CD4-positive, alpha-beta T cell treated with Interleukin-12 subunit alpha and Interleukin-12 subunit beta, for 1 hour (primary cell): ENCODE results near the gene ZKSCAN8.

Experiments
- DNase-seq: peaks from one replicate; pipeline ENCODE4 v3.0.0-alpha.2; 2020

ZKSCAN8 gene

GRCh38 chr6:28140616-28141015, 1.1 kb upstream of the ZKSCAN8 start:
- DNase-seq, result no peak

GRCh38 chr6:28142446-28142845, 763 bp downstream of the ZKSCAN8 start:
- no peak for DNase-seq

- no peak for DNase-seq
Measured at GRCh38 chr6:28145231-28145630, 3.5 kb downstream of the ZKSCAN8 start.

GRCh38 chr6:28152531-28152930, 10.8 kb downstream of the ZKSCAN8 start:
- DNase-seq, result no peak

- DNase-seq, result no peak
Measured at GRCh38 chr6:28153546-28153945, 11.9 kb downstream of the ZKSCAN8 start.

- DNase-seq, result no peak
Measured at GRCh38 chr6:28154357-28154756, 12.7 kb downstream of the ZKSCAN8 start.

- no peak for DNase-seq
Measured at GRCh38 chr6:28158318-28158717, 16.6 kb downstream of the ZKSCAN8 start.

- DNase-seq, result no peak
Measured at GRCh38 chr6:28159029-28159607, 17.4 kb downstream of the ZKSCAN8 start.

- no peak for DNase-seq
Measured at GRCh38 chr6:28160233-28160632, 18.6 kb downstream of the ZKSCAN8 start.

GRCh38 chr6:28161410-28162079, 19.9 kb downstream of the ZKSCAN8 start:
- peak; percentile 88 for DNase-seq

- no peak for DNase-seq
Measured at GRCh38 chr6:28165563-28165962, 23.9 kb downstream of the ZKSCAN8 start.

- DNase-seq, result no peak
Measured at GRCh38 chr6:28167068-28167467, 25.4 kb downstream of the ZKSCAN8 start.

- DNase-seq, result no peak
Measured at GRCh38 chr6:28167926-28168325, 26.2 kb downstream of the ZKSCAN8 start.

- DNase-seq, result no peak
Measured at GRCh38 chr6:28171271-28171670, 29.6 kb downstream of the ZKSCAN8 start.

- no peak for DNase-seq
Measured at GRCh38 chr6:28172006-28172405, 30.3 kb downstream of the ZKSCAN8 start.

- DNase-seq, result no peak
Measured at GRCh38 chr6:28176373-28176772, 34.7 kb downstream of the ZKSCAN8 start.

GRCh38 chr6:28182255-28182654, 40.6 kb downstream of the ZKSCAN8 start:
- no peak for DNase-seq

GRCh38 chr6:28188111-28188979, 46.7 kb downstream of the ZKSCAN8 start:
- no peak for DNase-seq

GRCh38 chr6:28200020-28200419, 58.3 kb downstream of the ZKSCAN8 start:
- DNase-seq, result no peak

- DNase-seq, result no peak
Measured at GRCh38 chr6:28203201-28203600, 61.5 kb downstream of the ZKSCAN8 start.

GRCh38 chr6:28205879-28206278, 64.2 kb downstream of the ZKSCAN8 start:
- DNase-seq, result no peak

GRCh38 chr6:28206527-28206926, 64.8 kb downstream of the ZKSCAN8 start:
- DNase-seq, result no peak

GRCh38 chr6:28206928-28207509, 65.3 kb downstream of the ZKSCAN8 start:
- no peak for DNase-seq
